ENCODE results near the gene ZNF578.
"Not testable (repeated sequence)": the region's sequence is repeated elsewhere in the genome, so short reads cannot be mapped to it uniquely, and the experiment has no call there.

ZNF578 gene

GRCh38 chr19:52453324-52454094 lies at the start of gene ZNF578:
Gene ZNF578 (plus strand): TSS chr19:52453553. CDS start chr19:52501846, 48,293 bp downstream.
- DNase-seq = peak; percentile 1 to 63

GRCh38 chr19:52410276-52410675 lies 43.1 kb upstream of the ZNF578 start:
- no peak for DNase-seq

DNA sequence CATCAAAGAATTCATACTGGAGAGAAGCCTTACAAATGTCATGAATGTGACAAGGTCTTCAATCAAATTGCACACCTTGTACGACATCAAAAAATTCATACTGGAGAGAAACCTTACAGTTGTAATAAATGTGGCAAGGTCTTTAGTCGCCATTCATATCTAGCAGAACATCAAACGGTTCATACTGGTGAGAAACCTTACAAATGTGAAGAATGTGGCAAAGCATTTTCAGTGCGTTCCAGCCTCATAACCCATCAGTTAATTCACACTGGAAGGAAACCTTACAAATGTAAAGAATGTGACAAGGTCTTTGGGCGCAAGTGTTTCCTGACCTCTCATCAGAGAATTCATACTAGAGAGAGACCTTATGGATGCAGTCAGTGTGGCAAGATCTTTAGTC lies 37.6 kb upstream of the ZNF578 start:
- no peak for DNase-seq

GRCh38 chr19:52428937-52429336 lies 24.4 kb upstream of the ZNF578 start, which contains the start of gene ZNF534:
Gene ZNF534 (plus strand): TSS chr19:52429148. CDS start chr19:52431475, 2,327 bp downstream.
- DNase-seq = no peak

GRCh38 chr19:52442179-52442578 lies 11.2 kb upstream of the ZNF578 start:
- DNase-seq = no peak

DNA sequence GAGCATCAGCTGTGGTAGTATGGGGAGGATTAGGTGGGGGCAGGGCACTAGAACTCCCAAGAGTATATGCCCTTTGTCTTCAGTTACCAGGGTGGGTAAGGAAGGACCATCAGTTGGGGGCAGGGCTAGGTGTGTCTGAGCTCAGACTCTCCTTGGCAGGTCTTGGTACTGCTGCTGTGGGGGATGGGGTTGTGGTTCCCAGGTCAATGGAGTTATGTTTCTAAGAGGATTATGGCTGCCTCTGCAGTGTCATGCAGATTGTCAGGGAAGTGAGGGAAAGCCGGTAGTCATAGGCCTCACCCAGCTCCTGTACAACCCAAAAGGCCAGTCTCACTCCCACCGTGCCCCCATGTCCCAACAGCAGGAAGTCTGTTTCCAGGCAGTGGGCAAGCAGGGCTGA lies 8.8 kb upstream of the ZNF578 start:
- no peak for DNase-seq

GRCh38 chr19:52451241-52451640 lies 2.1 kb upstream of the ZNF578 start:
- no peak for DNase-seq

- no peak for DNase-seq
Observed at GRCh38 chr19:52464798-52465470, 11.6 kb downstream of the ZNF578 start.

GRCh38 chr19:52473655-52474350 lies 20.4 kb downstream of the ZNF578 start:
- DNase-seq = no peak

DNA sequence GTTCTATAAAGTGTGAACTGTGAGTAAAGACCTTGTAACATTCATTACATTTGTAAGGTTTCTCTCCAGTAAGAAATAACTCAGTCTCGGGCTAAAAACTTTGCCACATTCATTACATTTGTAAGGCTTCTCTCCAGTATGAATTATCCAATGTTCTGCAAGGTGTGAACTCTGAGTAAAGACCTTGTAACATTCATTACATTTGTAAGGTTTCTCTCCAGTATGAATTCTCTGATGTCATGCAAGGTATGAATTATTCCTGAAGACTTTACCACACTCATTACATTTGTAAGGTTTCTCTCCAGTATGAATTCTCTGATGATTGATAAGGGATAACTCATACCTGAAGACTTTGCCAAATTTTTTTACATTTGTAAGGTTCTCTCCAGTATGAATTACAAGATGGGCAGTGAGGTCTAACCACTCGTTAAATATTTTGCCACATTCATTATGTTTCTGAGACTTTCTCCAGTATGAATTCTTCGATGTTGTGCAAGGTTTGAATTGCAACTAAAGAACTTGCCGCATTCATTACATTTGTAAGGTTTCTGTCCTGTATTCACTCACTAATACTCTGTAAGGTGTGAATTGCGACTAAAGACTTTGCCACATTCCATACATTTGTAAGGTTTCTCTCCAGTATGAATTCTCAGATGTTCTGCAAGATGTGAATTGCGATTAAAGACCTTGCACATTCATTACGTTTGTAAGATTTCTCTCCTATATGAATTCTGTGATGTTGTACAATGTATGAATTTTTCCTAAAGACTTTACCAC lies 21.2 kb downstream of the ZNF578 start:
- DNase-seq = no peak

DNA sequence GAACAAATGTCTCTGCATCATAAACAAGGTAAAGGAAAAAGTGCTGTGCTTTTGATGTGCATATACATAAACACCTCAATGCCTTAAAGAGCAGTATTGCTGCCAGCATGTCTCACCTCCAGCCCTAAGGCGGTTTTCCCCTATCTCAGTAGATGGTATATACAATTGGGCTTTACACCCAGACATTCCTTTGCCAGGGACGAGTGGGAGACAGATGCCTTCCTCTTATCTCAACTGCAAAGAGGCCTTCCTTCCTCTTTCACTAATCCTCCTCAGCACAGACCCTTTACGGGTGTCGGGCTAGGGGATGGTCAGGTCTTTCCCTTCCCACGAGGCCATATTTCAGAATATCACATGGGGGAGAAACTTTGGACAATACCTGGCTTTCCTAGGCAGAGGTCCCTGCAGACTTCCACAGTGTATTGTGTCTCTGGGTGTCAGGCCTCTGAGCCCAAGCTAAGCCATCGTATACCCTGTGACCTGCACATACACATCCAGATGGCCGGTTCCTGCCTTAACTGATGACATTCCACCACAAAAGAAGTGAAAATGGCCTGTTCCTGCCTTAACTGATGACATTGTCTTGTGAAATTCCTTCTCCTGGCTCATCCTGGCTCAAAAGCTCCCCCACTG lies 30.9 kb downstream of the ZNF578 start:
- not testable (repeated sequence) for DNase-seq

DNA sequence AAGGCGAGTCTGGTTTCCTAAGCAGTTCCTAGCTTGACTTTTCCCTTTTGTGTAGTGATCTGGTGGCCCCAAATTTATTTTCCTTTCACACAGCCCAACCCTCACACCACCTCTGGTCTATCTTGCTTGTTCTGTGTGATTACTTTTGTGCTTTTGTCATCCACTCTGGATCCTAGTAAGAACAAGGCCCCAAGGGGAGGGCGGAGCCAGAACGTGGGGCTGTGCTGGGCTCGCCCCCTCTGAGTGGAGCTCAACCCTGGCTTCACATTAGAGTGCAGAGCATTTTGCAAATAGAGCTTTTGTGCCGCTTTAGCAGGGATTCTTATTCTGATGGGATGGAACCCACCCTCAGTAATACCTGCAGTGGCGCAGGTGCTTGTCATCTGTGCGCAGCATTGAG lies 31.7 kb downstream of the ZNF578 start:
- not testable (repeated sequence) for DNase-seq

GRCh38 chr19:52485561-52486240 lies 32.3 kb downstream of the ZNF578 start:
- not testable (repeated sequence) for DNase-seq

DNA sequence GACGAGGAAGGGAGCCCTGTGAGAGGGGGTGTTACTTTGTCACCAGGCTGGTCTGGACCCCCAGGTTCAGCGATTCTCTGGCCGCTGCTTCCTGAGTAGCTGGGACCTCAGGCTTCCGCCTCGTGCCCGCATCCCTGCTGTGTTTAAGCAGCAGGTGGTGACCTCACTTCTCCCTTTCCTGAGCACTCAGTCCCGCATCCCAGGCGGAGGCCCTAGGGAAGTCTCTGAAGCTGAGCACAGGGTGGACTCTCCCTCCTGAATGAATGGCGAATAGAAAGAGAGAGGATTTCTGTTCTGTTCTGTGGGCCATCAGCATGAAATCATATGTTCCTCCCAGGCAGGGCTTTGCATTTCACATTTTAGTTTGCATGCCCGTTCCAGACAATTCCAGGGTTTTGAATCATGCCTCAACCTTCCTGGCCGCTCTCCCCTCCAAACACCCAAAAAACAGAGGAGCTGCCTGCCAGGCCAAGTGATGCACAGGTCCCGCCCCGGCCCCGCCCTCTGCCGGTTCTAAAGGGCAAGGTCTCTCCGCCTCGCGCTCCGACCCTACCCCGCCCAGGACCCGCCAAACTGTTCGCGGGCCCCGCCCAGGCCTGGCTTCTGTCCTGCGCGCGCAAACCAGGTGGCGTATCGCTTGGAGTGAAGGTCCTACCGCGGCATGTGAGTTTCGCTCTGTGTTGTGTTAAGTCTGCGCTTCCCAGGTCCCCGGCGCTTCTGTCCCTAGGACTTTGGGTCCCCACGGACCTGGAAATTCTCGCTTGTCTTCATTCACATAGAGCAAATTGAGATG lies 39.0 kb downstream of the ZNF578 start:
- DNase-seq = no peak

- no peak for DNase-seq
Observed at GRCh38 chr19:52492994-52493470, 39.7 kb downstream of the ZNF578 start.

GRCh38 chr19:52494518-52494917 lies 41.2 kb downstream of the ZNF578 start:
- DNase-seq = no peak

DNA sequence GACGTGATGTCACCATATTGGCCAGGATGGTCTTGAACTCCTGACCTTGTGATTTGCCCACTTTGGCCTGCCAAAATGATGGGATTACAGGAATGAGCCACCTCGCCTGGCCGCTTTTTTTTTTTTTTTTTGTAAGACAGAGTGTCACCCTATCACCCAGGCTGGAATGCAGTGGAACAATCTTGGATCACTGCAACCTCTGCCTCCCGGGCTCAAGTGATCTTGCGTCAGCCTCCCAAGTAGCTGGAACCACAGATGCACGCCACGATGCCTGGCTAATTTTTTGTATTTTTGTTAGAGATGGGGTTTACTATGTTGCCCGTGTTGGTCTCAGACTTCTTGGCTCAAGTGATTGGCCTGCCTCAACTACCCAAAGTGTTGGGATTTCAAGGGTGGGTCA lies 45.2 kb downstream of the ZNF578 start:
- no peak for DNase-seq

GRCh38 chr19:52500474-52500873 lies 47.1 kb downstream of the ZNF578 start:
- not testable (repeated sequence) for DNase-seq

- DNase-seq = not testable (repeated sequence)
Observed at GRCh38 chr19:52500991-52501390, 47.6 kb downstream of the ZNF578 start.

DNA sequence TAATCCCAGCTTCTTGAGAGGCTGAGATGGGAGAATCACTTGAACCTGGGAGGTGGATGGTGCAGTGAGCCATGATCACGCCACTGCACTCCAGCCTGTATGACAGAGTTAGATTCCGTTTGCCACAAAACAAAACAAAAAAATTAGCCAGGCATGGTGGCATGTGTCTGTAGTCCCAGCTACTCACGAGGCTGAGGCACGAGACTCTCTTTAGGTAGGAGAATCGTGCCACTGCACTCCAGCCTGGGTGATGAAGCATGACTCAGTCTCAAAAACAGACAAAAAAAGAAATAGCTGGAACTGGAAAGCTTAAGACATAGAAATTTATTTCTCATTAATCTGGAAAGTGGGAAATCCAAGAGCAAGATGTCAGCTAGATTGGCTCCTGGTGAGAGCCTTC lies 53.9 kb downstream of the ZNF578 start:
- DNase-seq = no peak

- DNase-seq = no peak
Observed at GRCh38 chr19:52516191-52516590, 62.8 kb downstream of the ZNF578 start.

Measured in hippocampal formation (tissue), 2 donors.